H9 (cell line): Measurements from ENCODE around the gene PRAMEF20. TPM values are rescaled to one million over a fixed set of nuclear protein-coding genes. Genes with fewer than 3 reads are reported as not detected.
"Not testable (repeated sequence)": the region's sequence is repeated elsewhere in the genome, so short reads cannot be mapped to it uniquely, and the experiment has no call there.

Experiments
- DNase-seq: peaks from one replicate; pipeline ENCODE4 v3.0.0-alpha.2; 2017
- H2AFZ ChIP-seq: one replicate; pipeline ENCODE4 v1.6.1; 2013; ENCODE audit warnings: mild to moderate bottlenecking, low read length, control low read depth, moderate library complexity
- H2AK5ac ChIP-seq: 2 replicates; pipeline ENCODE4 v1.6.1; 2013; ENCODE audit warnings: low read length, control low read depth, mixed read lengths; ENCODE audit not compliant: insufficient read length
- H2BK120ac ChIP-seq: one replicate; pipeline ENCODE4 v1.6.1; 2013; ENCODE audit warnings: low read depth, mild to moderate bottlenecking, low read length, control low read depth, inconsistent platforms; ENCODE audit not compliant: poor library complexity, severe bottlenecking
- H2BK12ac ChIP-seq: 2 replicates; pipeline ENCODE4 v1.6.1; 2013; ENCODE audit warnings: low read length, control low read depth, mixed read lengths, low read depth; ENCODE audit not compliant: insufficient read length
- H2BK15ac ChIP-seq: 2 replicates; pipeline ENCODE4 v1.6.1; 2013; ENCODE audit warnings: low read depth, low read length, control low read depth
- H2BK20ac ChIP-seq: one replicate; pipeline ENCODE4 v1.6.1; 2013; ENCODE audit warnings: low read depth, mild to moderate bottlenecking, low read length, control low read depth, inconsistent platforms; ENCODE audit not compliant: poor library complexity, severe bottlenecking
- H2BK5ac ChIP-seq: 2 replicates; pipeline ENCODE4 v1.6.1; 2013; ENCODE audit warnings: low read length, control low read depth, mixed read lengths; ENCODE audit not compliant: insufficient read length
- H3K14ac ChIP-seq: 2 replicates; pipeline ENCODE4 v1.6.1; 2013; ENCODE audit warnings: low read length, control low read depth; ENCODE audit not compliant: insufficient read depth
- H3K18ac ChIP-seq: 2 replicates; pipeline ENCODE4 v1.6.1; 2013; ENCODE audit warnings: low read depth, mild to moderate bottlenecking, mixed read lengths, low read length, control low read depth; ENCODE audit not compliant: insufficient read length
- H3K23ac ChIP-seq: 2 replicates; pipeline ENCODE4 v1.6.1; 2013; ENCODE audit warnings: low read length, control low read depth, mixed read lengths, low read depth; ENCODE audit not compliant: insufficient read length
- H3K23me2 ChIP-seq: 2 replicates; pipeline ENCODE4 v1.6.1; 2013; ENCODE audit warnings: low read depth, mild to moderate bottlenecking, mixed read lengths, low read length, control low read depth; ENCODE audit not compliant: insufficient read length, poor library complexity, severe bottlenecking
- H3K27ac ChIP-seq: 2 replicates; pipeline ENCODE4 v1.5.1; 2013; ENCODE audit warnings: low read length, control low read depth, mixed read lengths, low read depth; ENCODE audit not compliant: insufficient read length
- H3K27me3 ChIP-seq: 2 replicates; pipeline ENCODE4 v1.6.1; 2013; ENCODE audit warnings: low read length, control low read depth, inconsistent platforms; ENCODE audit not compliant: insufficient read depth
- H3K4ac ChIP-seq: 2 replicates; pipeline ENCODE4 v1.6.1; 2013; ENCODE audit warnings: low read depth, mild to moderate bottlenecking, control low read depth, inconsistent platforms, low read length, moderate library complexity
- H3K4me1 ChIP-seq: 2 replicates; pipeline ENCODE4 v1.6.1; 2013; ENCODE audit warnings: low read length, control low read depth, inconsistent platforms; ENCODE audit not compliant: insufficient read depth
- H3K4me2 ChIP-seq: 2 replicates; pipeline ENCODE4 v1.6.1; 2013; ENCODE audit warnings: low read length, control low read depth, mixed read lengths; ENCODE audit not compliant: insufficient read length, insufficient read depth
- H3K56ac ChIP-seq: 2 replicates; pipeline ENCODE4 v1.6.1; 2013; ENCODE audit warnings: low read depth, mild to moderate bottlenecking, mixed read lengths, low read length, control low read depth; ENCODE audit not compliant: insufficient read length
- H3K79me1 ChIP-seq: 2 replicates; pipeline ENCODE4 v1.6.1; 2013; ENCODE audit warnings: low read depth, mild to moderate bottlenecking, moderate library complexity, low read length, control low read depth, inconsistent platforms; ENCODE audit not compliant: insufficient read depth, poor library complexity, severe bottlenecking
- H3K79me2 ChIP-seq: 2 replicates; pipeline ENCODE4 v1.6.1; 2013; ENCODE audit warnings: low read length, control low read depth, inconsistent platforms; ENCODE audit not compliant: insufficient read depth
- H3K9ac ChIP-seq: 2 replicates; pipeline ENCODE4 v1.6.1; 2013; ENCODE audit warnings: low read length, control low read depth, mixed read lengths; ENCODE audit not compliant: insufficient read length; ENCODE audit errors: extremely low read depth
- H3K9me3 ChIP-seq: one replicate; pipeline ENCODE4 v1.6.1; 2013; ENCODE audit warnings: low read depth, low read length, inconsistent platforms; ENCODE audit not compliant: control insufficient read depth
- H3T11ph ChIP-seq: one replicate; pipeline ENCODE4 v1.6.1; 2013; ENCODE audit warnings: mild to moderate bottlenecking, low read length, control low read depth, inconsistent platforms
- H4K20me1 ChIP-seq: one replicate; pipeline ENCODE4 v1.6.1; 2013; ENCODE audit not compliant: control insufficient read depth, insufficient read length, insufficient read depth
- H4K5ac ChIP-seq: 2 replicates; pipeline ENCODE4 v1.6.1; 2013; ENCODE audit warnings: low read depth, mild to moderate bottlenecking, mixed read lengths, low read length, control low read depth; ENCODE audit not compliant: insufficient read length
- H4K8ac ChIP-seq: replicated peaks from 2 replicates; pipeline ENCODE4 v1.6.1; 2013; ENCODE audit warnings: low read length, control low read depth, mixed read lengths, low read depth; ENCODE audit not compliant: insufficient read length
- H4K91ac ChIP-seq: 2 replicates; pipeline ENCODE4 v1.6.1; 2013; ENCODE audit warnings: low read depth, mild to moderate bottlenecking, moderate library complexity, mixed read lengths, low read length, control low read depth; ENCODE audit not compliant: insufficient read length
- H3K27ac Mint-ChIP-seq, 3 experiments: 2 replicates in 2 of 3; 3 replicates in 1 of 3; pipeline ENCODE4 v1.8.0; 2020 to 2021; ENCODE audit warnings: mixed read lengths in 3 of 3, mild to moderate bottlenecking in 1 of 3, moderate library complexity in 1 of 3
- H3K27me3 Mint-ChIP-seq: 2 replicates; pipeline ENCODE4 v1.8.0; 2021; ENCODE audit warnings: low read depth, mild to moderate bottlenecking, moderate library complexity, mixed read lengths
- H3K36me3 Mint-ChIP-seq, 3 experiments: 2 replicates in 2 of 3; 3 replicates in 1 of 3; pipeline ENCODE4 v1.8.0; 2020 to 2021; ENCODE audit warnings: low read depth in 3 of 3, mixed read lengths in 3 of 3; ENCODE audit not compliant: insufficient read depth in 1 of 3
- H3K4me1 Mint-ChIP-seq, 2 experiments: 2 replicates each; pipeline ENCODE4 v1.8.0; 2020; ENCODE audit warnings: mixed read lengths in 2 of 2
- H3K4me3 Mint-ChIP-seq, 2 experiments: 2 replicates in 1 of 2; 3 replicates in 1 of 2; pipeline ENCODE4 v1.8.0; 2020 to 2021; ENCODE audit warnings: mild to moderate bottlenecking in 2 of 2, mixed read lengths in 2 of 2, moderate library complexity in 1 of 2
- H3K9me3 Mint-ChIP-seq, 2 experiments: 2 replicates in 1 of 2; 3 replicates in 1 of 2; pipeline ENCODE4 v1.8.0; 2020; ENCODE audit warnings: mild to moderate bottlenecking in 2 of 2, mixed read lengths in 2 of 2, moderate library complexity in 1 of 2
- CTCF ChIP-seq: fragments of 200-600 bp; sonication (generic); conservative IDR thresholded peaks from 3 replicates; pipeline ENCODE4 v1.8.0; 2021; ENCODE audit warnings: antibody characterized with exemption, mild to moderate bottlenecking
- WGBS: extraction: QIAGEN DNeasy Blood & Tissue Kit; methylation state at CpG from one replicate; pipeline ENCODE4 v1.1.7; 2013; ENCODE audit warnings: missing lambda C conversion rate, low lambda C conversion rate, mixed read lengths; ENCODE audit not compliant: insufficient read length; ENCODE audit errors: extremely low coverage; 5-methylcytosine and 5-hydroxymethylcytosine counted together
- total RNA-seq: library from RNA; stranded (reverse); gene quantifications from 2 replicates; pipeline ENCODE4 v1.2.1, GENCODE V29; 2021

Gene PRAMEF20
- total RNA-seq, 1 experiment from 2014 or later, result not detected

GRCh38 chr1:13432251-13432650 lies 22.0 kb downstream of the PRAMEF20 start:
- no peaks in the 10 kb centered on the region for H4K20me1 ChIP-seq
- H3K36me3 Mint-ChIP-seq, result peaks cover 6 to 27% (median 14%) of the 10 kb centered on the region in 3 experiments
- no peak overlapping the region for H3K9ac ChIP-seq
- no peak overlapping the region for H3K27ac ChIP-seq
- H3K4ac ChIP-seq, result no peak overlapping the region
- no peak overlapping the region for H3K27ac Mint-ChIP-seq
- H3K14ac ChIP-seq, result no peak overlapping the region
- no CpG with 5 or more reads among the region's 3 CpGs for WGBS
- no peak overlapping the region for H3T11ph ChIP-seq
- H3K79me2 ChIP-seq, result no peaks in the 10 kb centered on the region
- no peak overlapping the region for H4K91ac ChIP-seq
- no peaks in the 10 kb centered on the region for H3K4me1 Mint-ChIP-seq
- H4K8ac ChIP-seq, result no peak overlapping the region
- no peak overlapping the region for H2BK20ac ChIP-seq
- H3K79me1 ChIP-seq, result no peaks in the 10 kb centered on the region
- H3K9me3 ChIP-seq, result peaks cover 45% of the 10 kb centered on the region
- no peak overlapping the region for H3K56ac ChIP-seq
- no peak overlapping the region for H2BK15ac ChIP-seq
- H3K23ac ChIP-seq, result no peak overlapping the region
- no peak overlapping the region for H2AFZ ChIP-seq
- H2AK5ac ChIP-seq, result no peak overlapping the region
- peaks cover 5% of the 10 kb centered on the region for H3K27me3 Mint-ChIP-seq
- no peak overlapping the region for H2BK5ac ChIP-seq
- no peak for TF ChIP-seq CTCF
- no peaks in the 10 kb centered on the region for H3K23me2 ChIP-seq
- no peak overlapping the region for H3K4me2 ChIP-seq
- no peak overlapping the region for H3K18ac ChIP-seq
- no peaks in the 10 kb centered on the region for H3K4me1 ChIP-seq
- no peak overlapping the region for H4K5ac ChIP-seq
- no peaks in the 10 kb centered on the region for H3K27me3 ChIP-seq
- no peak for DNase-seq
- no peak overlapping the region for H2BK12ac ChIP-seq
- H3K9me3 Mint-ChIP-seq, result peaks cover 69 to 92% of the 10 kb centered on the region in 2 experiments
- no peak overlapping the region for H3K4me3 Mint-ChIP-seq
- no peak overlapping the region for H2BK120ac ChIP-seq

- H3K9me3 Mint-ChIP-seq, result peaks cover 71 to 93% of the 10 kb centered on the region in 2 experiments
These were observed 23.6 kb downstream of the PRAMEF20 start for GRCh38 chr1:13433694-13434358.

More at GRCh38 chr1:13433694-13434358, 23.6 kb downstream of the PRAMEF20 start:
- H3K23me2 ChIP-seq, H4K8ac ChIP-seq, H2AFZ ChIP-seq, H3K27ac Mint-ChIP-seq, H4K20me1 ChIP-seq, H3K14ac ChIP-seq, H4K5ac ChIP-seq, H4K91ac ChIP-seq, H3K4me1 ChIP-seq, H3K27ac ChIP-seq, H2BK5ac ChIP-seq, H3K79me2 ChIP-seq, H3K56ac ChIP-seq, H3K4me1 Mint-ChIP-seq, H3K4me3 Mint-ChIP-seq, H2BK20ac ChIP-seq, H3K27me3 ChIP-seq, H3T11ph ChIP-seq, H2BK15ac ChIP-seq, H2BK120ac ChIP-seq, H3K27me3 Mint-ChIP-seq, H3K79me1 ChIP-seq, DNase-seq, H3K18ac ChIP-seq, H3K23ac ChIP-seq, H2AK5ac ChIP-seq, H3K4me2 ChIP-seq, H3K4ac ChIP-seq, H3K9ac ChIP-seq, H2BK12ac ChIP-seq: not testable (repeated sequence)
- H3K36me3 Mint-ChIP-seq, result peaks cover 4 to 33% (median 10%) of the 10 kb centered on the region in 3 experiments
- WGBS, result no CpG with 5 or more reads among the region's 32 CpGs
- peaks cover 55% of the 10 kb centered on the region for H3K9me3 ChIP-seq
